ENCODE data around the gene KIF5A.
"Not testable (repeated sequence)": the region's sequence is repeated elsewhere in the genome, so short reads cannot be mapped to it uniquely, and the experiment has no call there.

KIF5A gene

GRCh38 chr12:57561117-57561516 lies 11.3 kb downstream of the KIF5A start:
- H3K4me1 ChIP-seq (ENCODE audit: control insufficient read depth, insufficient read depth, low read length, poor library complexity, severe bottlenecking) = not testable (repeated sequence)
- WGBS, 2 experiments (ENCODE audit: insufficient coverage in 2 of 2) = no CpG with 5 or more reads among the region's 1 CpG

GRCh38 chr12:57563358-57563757 lies 13.5 kb downstream of the KIF5A start:
- H3K27ac ChIP-seq (ENCODE audit: low read depth, low read length, severe bottlenecking) = no peak overlapping the region
- H3K4me3 ChIP-seq (ENCODE audit: extremely low read depth, insufficient read depth, low read length, poor library complexity, severe bottlenecking) = no peak overlapping the region
- no peaks in the 10 kb centered on the region for H3K36me3 ChIP-seq (ENCODE audit: control insufficient read depth, insufficient read depth, low read length)
- 92 to 100% methylated on average over 1 to 3 of the region's 4 CpGs for WGBS, 2 experiments (ENCODE audit: insufficient coverage in 2 of 2)
- peaks cover 5% of the 10 kb centered on the region for H3K4me1 ChIP-seq (ENCODE audit: control insufficient read depth, insufficient read depth, low read length, poor library complexity, severe bottlenecking)
- H3K9me3 ChIP-seq (ENCODE audit: control insufficient read depth, low read length) = no peaks in the 10 kb centered on the region

More at GRCh38 chr12:57561117-57561516, 11.3 kb downstream of the KIF5A start:
- H3K9me3 ChIP-seq (ENCODE audit: control insufficient read depth, low read length); H3K27ac ChIP-seq (ENCODE audit: low read depth, low read length, severe bottlenecking); H3K4me3 ChIP-seq (ENCODE audit: extremely low read depth, insufficient read depth, low read length, poor library complexity, severe bottlenecking); H3K36me3 ChIP-seq (ENCODE audit: control insufficient read depth, insufficient read depth, low read length): not testable (repeated sequence)

- H3K27ac ChIP-seq (ENCODE audit: low read depth, low read length, severe bottlenecking) = no peak overlapping the region
- H3K36me3 ChIP-seq (ENCODE audit: control insufficient read depth, insufficient read depth, low read length) = no peaks in the 10 kb centered on the region
- peaks cover 5% of the 10 kb centered on the region for H3K4me1 ChIP-seq (ENCODE audit: control insufficient read depth, insufficient read depth, low read length, poor library complexity, severe bottlenecking)
- no peaks in the 10 kb centered on the region for H3K9me3 ChIP-seq (ENCODE audit: control insufficient read depth, low read length)
- H3K4me3 ChIP-seq (ENCODE audit: extremely low read depth, insufficient read depth, low read length, poor library complexity, severe bottlenecking) = no peak overlapping the region
- 81 to 87% methylated on average over 5 of the region's 7 CpGs for WGBS, 2 experiments (ENCODE audit: insufficient coverage in 2 of 2)
Observed at GRCh38 chr12:57564178-57564740, 14.4 kb downstream of the KIF5A start.

GRCh38 chr12:57568838-57569237 lies 19.0 kb downstream of the KIF5A start:
- H3K9me3 ChIP-seq (ENCODE audit: control insufficient read depth, low read length) = no peaks in the 10 kb centered on the region
- no peaks in the 10 kb centered on the region for H3K36me3 ChIP-seq (ENCODE audit: control insufficient read depth, insufficient read depth, low read length)
- H3K4me3 ChIP-seq (ENCODE audit: extremely low read depth, insufficient read depth, low read length, poor library complexity, severe bottlenecking) = no peak overlapping the region
- WGBS, 2 experiments (ENCODE audit: insufficient coverage in 2 of 2) = 90% methylated on average over 3 to 5 of the region's 6 CpGs
- no peak overlapping the region for H3K27ac ChIP-seq (ENCODE audit: low read depth, low read length, severe bottlenecking)
- H3K4me1 ChIP-seq (ENCODE audit: control insufficient read depth, insufficient read depth, low read length, poor library complexity, severe bottlenecking) = no peaks in the 10 kb centered on the region

GRCh38 chr12:57569858-57570257 lies 20.0 kb downstream of the KIF5A start:
- 96 to 98% methylated on average over 13 to 15 of the region's 18 CpGs for WGBS, 2 experiments (ENCODE audit: insufficient coverage in 2 of 2)
- Histone ChIP-seq H3K27ac (ENCODE audit: low read depth, low read length, severe bottlenecking) (no peak overlapping the region), H3K4me3 (ENCODE audit: extremely low read depth, insufficient read depth, low read length, poor library complexity, severe bottlenecking) (no peak overlapping the region), H3K4me1 (ENCODE audit: control insufficient read depth, insufficient read depth, low read length, poor library complexity, severe bottlenecking) (no peaks in the 10 kb centered on the region), H3K9me3 (ENCODE audit: control insufficient read depth, low read length) (no peaks in the 10 kb centered on the region), H3K36me3 (ENCODE audit: control insufficient read depth, insufficient read depth, low read length) (no peaks in the 10 kb centered on the region)

GRCh38 chr12:57570438-57570837 lies 20.6 kb downstream of the KIF5A start:
- not testable (repeated sequence) for H3K4me1 ChIP-seq (ENCODE audit: control insufficient read depth, insufficient read depth, low read length, poor library complexity, severe bottlenecking); H3K27ac ChIP-seq (ENCODE audit: low read depth, low read length, severe bottlenecking); H3K9me3 ChIP-seq (ENCODE audit: control insufficient read depth, low read length); H3K36me3 ChIP-seq (ENCODE audit: control insufficient read depth, insufficient read depth, low read length); H3K4me3 ChIP-seq (ENCODE audit: extremely low read depth, insufficient read depth, low read length, poor library complexity, severe bottlenecking)
- WGBS, 2 experiments (ENCODE audit: insufficient coverage in 2 of 2) = 86 to 95% methylated on average over 3 to 4 of the region's 13 CpGs

GRCh38 chr12:57571926-57572762 lies 22.3 kb downstream of the KIF5A start:
- Histone ChIP-seq H3K9me3 (ENCODE audit: control insufficient read depth, low read length) (no peaks in the 10 kb centered on the region), H3K4me3 (ENCODE audit: extremely low read depth, insufficient read depth, low read length, poor library complexity, severe bottlenecking) (no peak overlapping the region), H3K4me1 (ENCODE audit: control insufficient read depth, insufficient read depth, low read length, poor library complexity, severe bottlenecking) (no peaks in the 10 kb centered on the region), H3K36me3 (ENCODE audit: control insufficient read depth, insufficient read depth, low read length) (no peaks in the 10 kb centered on the region), H3K27ac (ENCODE audit: low read depth, low read length, severe bottlenecking) (no peak overlapping the region)
- whole genome bisulfite sequencing, 2 experiments (ENCODE audit: insufficient coverage in 2 of 2) = 87 to 91% methylated on average over 10 to 12 of the region's 12 CpGs

- no peaks in the 10 kb centered on the region for H3K9me3 ChIP-seq (ENCODE audit: control insufficient read depth, low read length)
- no peak overlapping the region for H3K4me3 ChIP-seq (ENCODE audit: extremely low read depth, insufficient read depth, low read length, poor library complexity, severe bottlenecking)
- no peaks in the 10 kb centered on the region for H3K4me1 ChIP-seq (ENCODE audit: control insufficient read depth, insufficient read depth, low read length, poor library complexity, severe bottlenecking)
- no peak overlapping the region for H3K27ac ChIP-seq (ENCODE audit: low read depth, low read length, severe bottlenecking)
- no peaks in the 10 kb centered on the region for H3K36me3 ChIP-seq (ENCODE audit: control insufficient read depth, insufficient read depth, low read length)
- WGBS, 2 experiments (ENCODE audit: insufficient coverage in 2 of 2) = 93 to 98% methylated on average over 6 to 7 of the region's 10 CpGs
Observed at GRCh38 chr12:57574795-57575194, 25.0 kb downstream of the KIF5A start.

- 91 to 95% methylated on average over 10 of the region's 12 CpGs for whole genome bisulfite sequencing, 2 experiments (ENCODE audit: insufficient coverage in 2 of 2)
- H3K4me3 ChIP-seq (ENCODE audit: extremely low read depth, insufficient read depth, low read length, poor library complexity, severe bottlenecking) = no peak overlapping the region
- no peaks in the 10 kb centered on the region for H3K4me1 ChIP-seq (ENCODE audit: control insufficient read depth, insufficient read depth, low read length, poor library complexity, severe bottlenecking)
- no peaks in the 10 kb centered on the region for H3K9me3 ChIP-seq (ENCODE audit: control insufficient read depth, low read length)
- H3K36me3 ChIP-seq (ENCODE audit: control insufficient read depth, insufficient read depth, low read length) = no peaks in the 10 kb centered on the region
- no peak overlapping the region for H3K27ac ChIP-seq (ENCODE audit: low read depth, low read length, severe bottlenecking)
Observed at GRCh38 chr12:57575771-57576612, 26.1 kb downstream of the KIF5A start.

- no peaks in the 10 kb centered on the region for H3K4me1 ChIP-seq (ENCODE audit: control insufficient read depth, insufficient read depth, low read length, poor library complexity, severe bottlenecking)
- H3K27ac ChIP-seq (ENCODE audit: low read depth, low read length, severe bottlenecking) = no peak overlapping the region
- H3K9me3 ChIP-seq (ENCODE audit: control insufficient read depth, low read length) = no peaks in the 10 kb centered on the region
- H3K36me3 ChIP-seq (ENCODE audit: control insufficient read depth, insufficient read depth, low read length) = no peaks in the 10 kb centered on the region
- no peak overlapping the region for H3K4me3 ChIP-seq (ENCODE audit: extremely low read depth, insufficient read depth, low read length, poor library complexity, severe bottlenecking)
- 91 to 97% methylated on average over 8 to 9 of the region's 9 CpGs for WGBS, 2 experiments (ENCODE audit: insufficient coverage in 2 of 2)
Observed at GRCh38 chr12:57576613-57577160, 26.8 kb downstream of the KIF5A start.
